OCI-LY3 (cell line): ENCODE measurements around the gene LILRB5.
"Not testable (repeated sequence)": the region's sequence is repeated elsewhere in the genome, so short reads cannot be mapped to it uniquely, and the experiment has no call there.

Source experiments
- CTCF ChIP-seq: fragments of 200-600, 300-600 bp; sonication (generic); IDR thresholded peaks from 2 replicates; pipeline ENCODE4 v1.5.1; 2014; ENCODE audit warnings: antibody characterized with exemption, low read length, low read depth
- EZH2phosphoT487 ChIP-seq: fragments of 200-600 bp; shearing (Covaris generic); IDR thresholded peaks from 2 replicates; pipeline ENCODE4 v1.6.1; 2018; ENCODE audit warnings: antibody characterized with exemption, mixed run types, low read depth

GRCh38 chr19:54214734-54215133 is 42.3 kb downstream of the LILRB5 start:
- not testable (repeated sequence) for TF ChIP-seq CTCF, EZH2phosphoT487
